Neural progenitor cell (in vitro differentiated cells): ENCODE results near the gene ZNF304. TPM values are rescaled to one million over a fixed set of nuclear protein-coding genes. Genes with fewer than 3 reads are reported as not detected.

Source experiments
- DNase-seq: peaks from one replicate; pipeline ENCODE4 v3.0.0-alpha.2; 2016; ENCODE audit warnings: low spot score
- H2AFZ ChIP-seq: fragments of 200-600 bp; sonication (generic); replicated peaks from 2 replicates; pipeline ENCODE4 v1.6.1; 2016; ENCODE audit warnings: antibody characterized with exemption
- H3F3A ChIP-seq: fragments of 200-600 bp; sonication (generic); 2 replicates; pipeline ENCODE4 v1.6.1; 2016; ENCODE audit warnings: antibody characterized with exemption, low read depth
- H3K27ac ChIP-seq: fragments of 200-600 bp; sonication (generic); 2 replicates; pipeline ENCODE4 v1.5.1; 2016; ENCODE audit warnings: mild to moderate bottlenecking
- H3K27me3 ChIP-seq: fragments of 200-600 bp; sonication (generic); 2 replicates; pipeline ENCODE4 v1.6.1; 2016; ENCODE audit warnings: mild to moderate bottlenecking, moderate library complexity
- H3K36me3 ChIP-seq: fragments of 200-600 bp; sonication (generic); 2 replicates; pipeline ENCODE4 v1.5.1; 2016
- H3K4me1 ChIP-seq: fragments of 200-600 bp; sonication (generic); 2 replicates; pipeline ENCODE4 v1.6.1; 2016; ENCODE audit warnings: mixed run types
- H3K4me2 ChIP-seq: fragments of 200-600 bp; sonication (generic); 2 replicates; pipeline ENCODE4 v1.6.1; 2016
- H3K4me3 ChIP-seq: fragments of 200-600 bp; sonication (generic); 2 replicates; pipeline ENCODE4 v1.5.1; 2016
- H3K79me2 ChIP-seq: fragments of 200-600 bp; sonication (generic); 2 replicates; pipeline ENCODE4 v1.6.1; 2016; ENCODE audit warnings: low read depth
- H3K9ac ChIP-seq: fragments of 200-600 bp; sonication (generic); 2 replicates; pipeline ENCODE4 v1.6.1; 2016
- H3K9me3 ChIP-seq: fragments of 200-600 bp; sonication (generic); 2 replicates; pipeline ENCODE4 v1.5.1; 2016; ENCODE audit warnings: low read depth
- H4K20me1 ChIP-seq: fragments of 200-600 bp; sonication (generic); 2 replicates; pipeline ENCODE4 v1.6.1; 2016; ENCODE audit warnings: low read depth
- H3K27ac Mint-ChIP-seq: 3 replicates; pipeline ENCODE4 v1.8.0; 2021; ENCODE audit warnings: mixed read lengths
- H3K27me3 Mint-ChIP-seq: 2 replicates; pipeline ENCODE4 v1.8.0; 2022; ENCODE audit warnings: low read depth, mild to moderate bottlenecking, inconsistent platforms, moderate library complexity, mixed read lengths; ENCODE audit not compliant: insufficient read depth
- H3K36me3 Mint-ChIP-seq: 3 replicates; pipeline ENCODE4 v1.8.0; 2021; ENCODE audit warnings: mixed read lengths
- H3K4me1 Mint-ChIP-seq: 3 replicates; pipeline ENCODE4 v1.8.0; 2021; ENCODE audit warnings: mixed read lengths
- H3K4me3 Mint-ChIP-seq: 3 replicates; pipeline ENCODE4 v1.8.0; 2021; ENCODE audit warnings: mild to moderate bottlenecking, moderate library complexity, mixed read lengths
- H3K9me3 Mint-ChIP-seq: 3 replicates; pipeline ENCODE4 v1.8.0; 2020; ENCODE audit warnings: mixed read lengths
- EZH2 ChIP-seq: fragments of 200-600 bp; sonication (generic); IDR thresholded peaks from 2 replicates; pipeline ENCODE4 v1.6.1; 2017; ENCODE audit warnings: antibody characterized with exemption, mild to moderate bottlenecking, moderate library complexity
- EZH2phosphoT487 ChIP-seq: fragments of 200-600 bp; sonication (generic); IDR thresholded peaks from 2 replicates; pipeline ENCODE4 v1.6.1; 2017; ENCODE audit warnings: antibody characterized with exemption
- total RNA-seq: library from RNA; depleted of rRNA; stranded (reverse); fragments of >200 nt; gene quantifications from 2 replicates; pipeline ENCODE4 v1.2.3, GENCODE V29; 2015; ENCODE audit warnings: low replicate concordance
- TF ChIP-seq, protein P1 (sequence below): fragments of 200-600 bp; sonication (generic); IDR thresholded peaks from 2 replicates; pipeline ENCODE4 v1.5.1; 2017; ENCODE audit warnings: antibody characterized with exemption, mild to moderate bottlenecking

Gene ZNF304
- total RNA-seq, 1 donor from 2014 or later, result 15.5 TPM

DNA sequence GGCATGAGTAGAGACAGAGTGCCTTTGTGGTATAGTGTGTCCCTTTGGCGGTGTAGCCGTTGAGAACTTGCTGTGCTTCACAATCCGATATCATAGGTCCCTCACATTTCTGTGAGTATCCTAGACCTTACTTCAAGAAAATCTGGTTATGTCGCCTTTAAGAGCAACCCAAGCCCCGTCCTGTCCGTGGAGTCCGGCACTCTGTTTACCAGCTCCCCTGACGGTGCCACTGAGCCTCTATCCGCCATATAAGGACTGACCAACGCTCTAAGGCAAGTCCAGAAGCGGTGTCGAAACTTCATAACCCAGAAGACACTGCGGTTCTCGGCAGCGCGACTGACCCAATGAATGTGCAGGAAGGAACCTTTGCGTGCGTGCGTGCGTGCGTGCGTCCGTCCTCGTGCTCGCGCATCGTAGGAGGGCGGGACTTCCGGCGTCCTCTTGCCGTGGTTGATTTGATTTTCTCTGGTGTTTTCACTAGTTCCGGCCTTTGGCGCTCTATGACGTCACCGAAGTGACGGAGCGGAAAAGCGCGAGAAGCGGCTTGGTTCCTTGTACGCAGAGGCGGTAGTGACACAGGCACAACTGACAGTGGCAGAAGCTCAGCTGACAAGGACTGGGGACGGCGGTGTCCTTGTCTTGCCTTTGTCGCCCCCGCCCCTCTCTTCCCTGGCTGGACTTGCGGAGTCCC, 12.1 kb downstream of the ZNF304 start, which contains the start of the genes TRAPPC2B and ZNF547:
Gene TRAPPC2B, plus strand, starts transcription at position 555 of the 691 bp plus-strand sequence. CDS start 1,283 bp downstream, outside the sequence.
Gene ZNF547, plus strand, starts transcription at position 555 of the 691 bp plus-strand sequence. CDS start 5,005 bp downstream, outside the sequence.
- Mint-ChIP-seq H3K27ac (peak within 1 kb of the TSS; percentile 98), H3K4me3 (peak within 1 kb of the TSS; percentile 98), H3K27me3 (peaks cover 2% of the 10 kb centered on the region), H3K4me1 (peaks cover 9% of the 10 kb centered on the region), H3K9me3 (no peaks in the 10 kb centered on the region), H3K36me3 (peaks cover 21% of the 10 kb centered on the region)
- Histone ChIP-seq H3K36me3 (no peaks in the 10 kb centered on the region), H2AFZ (peak within 1 kb of the TSS; percentile 46), H3K9ac (peak within 1 kb of the TSS; percentile 78), H3K4me1 (peaks cover 7% of the 10 kb centered on the region), H3K4me2 (peak within 1 kb of the TSS; percentile 86), H3K27ac (peak within 1 kb of the TSS; percentile 30), H3F3A (no peaks in the 10 kb centered on the region), H3K9me3 (no peaks in the 10 kb centered on the region), H4K20me1 (no peaks in the 10 kb centered on the region), H3K4me3 (peak within 1 kb of the TSS; percentile 84), H3K27me3 (no peaks in the 10 kb centered on the region), H3K79me2 (peaks cover 17% of the 10 kb centered on the region)
- DNase-seq, result peak; percentile 99
- TF ChIP-seq, protein P1, sequence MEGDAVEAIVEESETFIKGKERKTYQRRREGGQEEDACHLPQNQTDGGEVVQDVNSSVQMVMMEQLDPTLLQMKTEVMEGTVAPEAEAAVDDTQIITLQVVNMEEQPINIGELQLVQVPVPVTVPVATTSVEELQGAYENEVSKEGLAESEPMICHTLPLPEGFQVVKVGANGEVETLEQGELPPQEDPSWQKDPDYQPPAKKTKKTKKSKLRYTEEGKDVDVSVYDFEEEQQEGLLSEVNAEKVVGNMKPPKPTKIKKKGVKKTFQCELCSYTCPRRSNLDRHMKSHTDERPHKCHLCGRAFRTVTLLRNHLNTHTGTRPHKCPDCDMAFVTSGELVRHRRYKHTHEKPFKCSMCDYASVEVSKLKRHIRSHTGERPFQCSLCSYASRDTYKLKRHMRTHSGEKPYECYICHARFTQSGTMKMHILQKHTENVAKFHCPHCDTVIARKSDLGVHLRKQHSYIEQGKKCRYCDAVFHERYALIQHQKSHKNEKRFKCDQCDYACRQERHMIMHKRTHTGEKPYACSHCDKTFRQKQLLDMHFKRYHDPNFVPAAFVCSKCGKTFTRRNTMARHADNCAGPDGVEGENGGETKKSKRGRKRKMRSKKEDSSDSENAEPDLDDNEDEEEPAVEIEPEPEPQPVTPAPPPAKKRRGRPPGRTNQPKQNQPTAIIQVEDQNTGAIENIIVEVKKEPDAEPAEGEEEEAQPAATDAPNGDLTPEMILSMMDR, result no peak
- no peak for TF ChIP-seq EZH2phosphoT487
- no peak for TF ChIP-seq EZH2

DNA sequence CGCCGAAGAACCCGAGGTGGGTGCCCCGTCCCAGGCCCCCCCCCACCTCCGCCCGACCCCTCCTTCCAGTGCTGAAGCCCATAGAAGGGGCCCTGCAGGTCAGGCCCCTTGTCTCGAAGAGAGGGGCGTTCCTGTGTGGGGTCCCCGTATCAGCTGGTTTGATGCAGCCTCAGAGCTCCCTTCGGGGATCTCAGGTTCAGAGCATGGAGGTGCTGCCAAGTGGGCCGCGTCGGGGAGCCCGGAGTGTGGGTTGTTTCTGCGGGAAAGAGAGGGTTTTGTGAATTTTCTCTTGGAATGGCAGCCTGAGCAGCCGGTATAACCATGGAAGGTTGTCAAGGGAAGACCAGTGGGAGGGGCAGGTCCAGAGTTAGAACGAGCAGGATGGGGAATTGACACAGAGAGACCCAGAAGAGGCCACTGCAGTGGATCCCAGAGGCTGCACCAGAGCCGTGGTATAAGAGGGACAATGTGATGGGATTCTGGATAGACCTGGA, 12.7 kb downstream of the ZNF304 start:
- peak overlapping the region; percentile 98 for H3K4me3 Mint-ChIP-seq
- Histone ChIP-seq H3K4me3 (peak overlapping the region; percentile 84), H3K79me2 (peaks cover 17% of the 10 kb centered on the region), H3K27ac (peak overlapping the region; percentile 30), H3K4me1 (peaks cover 7% of the 10 kb centered on the region), H3F3A (no peaks in the 10 kb centered on the region), H3K36me3 (no peaks in the 10 kb centered on the region), H2AFZ (no peak overlapping the region), H3K9ac (peak overlapping the region; percentile 78), H3K4me2 (peak overlapping the region; percentile 86), H4K20me1 (no peaks in the 10 kb centered on the region), H3K9me3 (no peaks in the 10 kb centered on the region), H3K27me3 (no peaks in the 10 kb centered on the region)
- H3K4me1 Mint-ChIP-seq, result peaks cover 9% of the 10 kb centered on the region
- peaks cover 17% of the 10 kb centered on the region for H3K36me3 Mint-ChIP-seq
- H3K9me3 Mint-ChIP-seq, result no peaks in the 10 kb centered on the region
- peak overlapping the region; percentile 28 for H3K27ac Mint-ChIP-seq
- TF ChIP-seq EZH2 (no peak), EZH2phosphoT487 (no peak)
- TF ChIP-seq, protein P1, result no peak
- DNase-seq, result no peak
- H3K27me3 Mint-ChIP-seq, result no peaks in the 10 kb centered on the region

DNA sequence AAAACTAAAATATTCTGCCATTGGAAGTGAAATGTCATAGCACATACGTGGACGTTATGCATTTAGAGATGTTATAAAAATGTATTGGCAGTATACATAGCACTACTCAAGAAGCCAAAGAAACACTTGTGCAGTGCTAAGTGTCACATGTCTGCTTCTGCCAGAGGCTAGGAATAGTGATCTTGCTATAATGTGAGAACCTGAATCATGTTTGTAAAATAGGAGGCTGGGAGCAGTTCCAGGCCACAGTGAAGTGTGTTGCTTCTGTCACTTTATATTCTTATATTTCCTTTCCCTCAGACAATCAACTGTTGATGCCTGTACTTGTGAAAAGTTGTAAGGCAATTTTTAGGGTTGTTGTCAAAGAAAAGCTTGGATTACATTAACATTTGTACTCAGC, 15.7 kb downstream of the ZNF304 start:
- Histone ChIP-seq H3K4me3 (no peak overlapping the region), H3K4me1 (peaks cover 7% of the 10 kb centered on the region), H3K4me2 (no peak overlapping the region), H2AFZ (no peak overlapping the region), H3K9me3 (no peaks in the 10 kb centered on the region), H3K27me3 (no peaks in the 10 kb centered on the region), H3F3A (no peaks in the 10 kb centered on the region), H3K79me2 (peaks cover 17% of the 10 kb centered on the region), H3K9ac (no peak overlapping the region), H3K36me3 (no peaks in the 10 kb centered on the region), H4K20me1 (no peaks in the 10 kb centered on the region), H3K27ac (no peak overlapping the region)
- TF ChIP-seq EZH2phosphoT487 (no peak), EZH2 (no peak)
- TF ChIP-seq, protein P1, result no peak
- Mint-ChIP-seq H3K27ac (no peak overlapping the region), H3K4me3 (no peak overlapping the region), H3K4me1 (peaks cover 9% of the 10 kb centered on the region), H3K9me3 (no peaks in the 10 kb centered on the region), H3K27me3 (no peaks in the 10 kb centered on the region), H3K36me3 (peaks cover 15% of the 10 kb centered on the region)
- DNase-seq, result no peak
